Naive thymus-derived CD4-positive, alpha-beta T cell (primary cell): Measurements from ENCODE around the gene BCAP29. TPM values are rescaled to one million over a fixed set of nuclear protein-coding genes. Genes with fewer than 3 reads are reported as not detected.

Source experiments
- ATAC-seq: fragments of 150-1000 bp; cut with Tn5 transposase; 2 replicates; pipeline ENCODE4 v1.10.0; 2021; ENCODE audit warnings: mild to moderate bottlenecking, moderate library complexity
- CTCF ChIA-PET: fragments of 350-600 bp; sonication (Branson Sonifier 250); formaldehyde crosslinking; loops from one replicate; lab custom pipeline; 2021; ENCODE audit warnings: antibody characterized with exemption; lab: Charles Lee
- POLR2A ChIA-PET: fragments of 350-600 bp; sonication (Branson Sonifier 250); formaldehyde crosslinking; loops from one replicate; lab custom pipeline; 2021; ENCODE audit warnings: antibody characterized with exemption, inconsistent platforms; lab: Charles Lee
- DNase-seq, 9 donors: peaks; one replicate each; pipeline versions ENCODE4 v3.0.0 to v3.0.0-alpha.2; 2020 to 2022; ENCODE audit warnings: mixed read lengths in 1 of 9
- H3K27ac ChIP-seq: one replicate; pipeline ENCODE4 v1.7.0; 2013; ENCODE audit warnings: mild to moderate bottlenecking, low read depth, low read length, moderate library complexity
- H3K27me3 ChIP-seq, 2 donors: one replicate each; pipeline ENCODE4 v1.7.0; 2013; ENCODE audit warnings: low read length in 2 of 2, mild to moderate bottlenecking in 2 of 2, moderate library complexity in 2 of 2; ENCODE audit not compliant: control insufficient read depth in 2 of 2, insufficient read depth in 2 of 2
- H3K36me3 ChIP-seq, 3 experiments: 1 replicate in 2 of 3; 2 replicates in 1 of 3; pipeline ENCODE4 v1.7.0; 2013; ENCODE audit warnings: low read length in 3 of 3, mild to moderate bottlenecking in 3 of 3, moderate library complexity in 1 of 3; ENCODE audit not compliant: insufficient read depth in 3 of 3, control insufficient read depth in 2 of 3
- H3K4me1 ChIP-seq, 2 donors: one replicate each; pipeline ENCODE4 v1.7.0; 2013; ENCODE audit warnings: low read length in 2 of 2, mild to moderate bottlenecking in 2 of 2, moderate library complexity in 1 of 2; ENCODE audit not compliant: control insufficient read depth in 2 of 2, insufficient read depth in 2 of 2
- H3K4me3 ChIP-seq: 2 replicates; pipeline ENCODE4 v1.7.0; 2013; ENCODE audit warnings: mild to moderate bottlenecking, low read length
- H3K9me3 ChIP-seq, 3 experiments: 1 replicate in 2 of 3; 2 replicates in 1 of 3; pipeline ENCODE4 v1.7.0; 2013; ENCODE audit warnings: low read length in 3 of 3; ENCODE audit not compliant: control insufficient read depth in 2 of 3
- H3K27ac Mint-ChIP-seq, 9 donors: one replicate each; pipeline ENCODE4 v1.8.0; 2020 to 2022; ENCODE audit warnings: mixed read lengths in 9 of 9, mild to moderate bottlenecking in 8 of 9, moderate library complexity in 5 of 9, inconsistent platforms in 2 of 9
- H3K27me3 Mint-ChIP-seq, 5 donors: one replicate each; pipeline ENCODE4 v1.8.0; 2021 to 2022; ENCODE audit warnings: mixed read lengths in 5 of 5, mild to moderate bottlenecking in 1 of 5
- H3K36me3 Mint-ChIP-seq, 5 donors: one replicate each; pipeline ENCODE4 v1.8.0; 2020 to 2022; ENCODE audit warnings: mixed read lengths in 5 of 5, mild to moderate bottlenecking in 3 of 5, inconsistent platforms in 1 of 5
- H3K4me1 Mint-ChIP-seq, 7 donors: one replicate each; pipeline ENCODE4 v1.8.0; 2020 to 2022; ENCODE audit warnings: mixed read lengths in 7 of 7, mild to moderate bottlenecking in 3 of 7, inconsistent platforms in 1 of 7
- H3K4me3 Mint-ChIP-seq, 10 donors: one replicate each; pipeline ENCODE4 v1.8.0; 2020 to 2022; ENCODE audit warnings: mild to moderate bottlenecking in 10 of 10, mixed read lengths in 10 of 10, moderate library complexity in 6 of 10, inconsistent platforms in 2 of 10
- H3K9me3 Mint-ChIP-seq, 11 donors: one replicate each; pipeline ENCODE4 v1.8.0; 2020 to 2022; ENCODE audit warnings: mixed read lengths in 11 of 11, mild to moderate bottlenecking in 4 of 11, inconsistent platforms in 1 of 11, moderate library complexity in 1 of 11
- intact Hi-C, 2 donors: fragments of 100-400 bp; cut with micrococcal nuclease; formaldehyde crosslinking; loops; one replicate each; pipeline ENCODE4 v1.15.1; 2023
- polyA plus RNA-seq, 2 donors: library from polyadenylated mRNA; unstranded; fragments of 300-500 nt; fragmentation: Illumina TruSeq; gene quantifications; one replicate each; pipeline ENCODE4 v1.2.3, GENCODE V29; 2021
- total RNA-seq, 6 experiments: library from RNA in 5 of 6; stranded (reverse) in 5 of 6; gene quantifications; 1 replicate in 5 of 6; 2 replicates in 1 of 6; pipeline ENCODE4 v1.2.3 and lab custom pipeline; 2021 to 2026

Gene BCAP29
- total and polyA plus RNA-seq, 7 experiments from 2014 or later = 10.5 to 38.7 (median 24.4) TPM

- Mint-ChIP-seq H3K4me1 (peaks cover 41 to 74% (median 63%) of the 10 kb centered on the region in 7 donors), H3K27ac (peak overlapping the region; percentile 87 to 97 (median 93)), H3K36me3 (peaks cover 0 to 9% (median 8%) of the 10 kb centered on the region in 5 donors), H3K9me3 (peaks cover 0 to 1% (median 0%) of the 10 kb centered on the region in 11 donors), H3K4me3 (peak overlapping the region; percentile 76 to 99 (median 91)), H3K27me3 (no peaks in the 10 kb centered on the region)
- peak in 1 of 9 donors; percentile 16 for DNase-seq
- ChIA-PET CTCF (interaction anchor here (0.6 to 1.2 kb wide), 2 partner anchors 180 to 658 kb away, joined by 4 to 5 read pairs; no protein-coding TSS in a partner anchor), POLR2A (interaction anchor here (0.6 to 2.4 kb wide), 11 partner anchors 17 to 395 kb away, joined by 3 to 17 read pairs (median 4); partner anchors contain the start of genes BCAP29, CBLL1, DLD and HBP1)
- Histone ChIP-seq H3K4me3 (peak overlapping the region; percentile 86), H3K36me3 (no peaks in the 10 kb centered on the region), H3K27ac (peak overlapping the region; percentile 98), H3K4me1 (peaks cover 41 to 50% of the 10 kb centered on the region in 2 donors), H3K9me3 (no peaks in the 10 kb centered on the region), H3K27me3 (no peaks in the 10 kb centered on the region)
- peak; percentile 52 for ATAC-seq
- intact Hi-C loops = loop anchor here (1.0 to 5.0 kb wide), 15 partner anchors 17 to 964 kb away; partner anchors contain the start of genes DLD (in 2 of the 2), PNPLA8 (in 2 of the 2), BCAP29 (in 1 of the 2) and CCDC71L (in 1 of the 2)
Observed at GRCh38 chr7:107563081-107563774, 16.8 kb upstream of the BCAP29 start.

GRCh38 chr7:107563775-107564552 lies 16.1 kb upstream of the BCAP29 start, which contains the start of the genes COG5 and DUS4L:
Gene COG5 (minus strand): TSS chr7:107563920. CDS start chr7:107563896, 24 bp downstream.
Gene DUS4L (plus strand): TSS chr7:107563971. CDS start chr7:107567071, 3,100 bp downstream.
- Histone ChIP-seq H3K27me3 (no peaks in the 10 kb centered on the region), H3K4me3 (peak within 1 kb of the TSS; percentile 86), H3K9me3 (no peaks in the 10 kb centered on the region), H3K4me1 (peaks cover 40 to 50% of the 10 kb centered on the region in 2 donors), H3K36me3 (no peaks in the 10 kb centered on the region), H3K27ac (peak within 1 kb of the TSS; percentile 98)
- H3K36me3 Mint-ChIP-seq = peaks cover 0 to 12% (median 8%) of the 10 kb centered on the region in 5 donors
- intact Hi-C loops = loop anchor here (1.0 to 5.0 kb wide), 16 partner anchors 15 to 963 kb away; partner anchors contain the start of genes DLD (in 2 of the 2), PNPLA8 (in 2 of the 2), BCAP29 (in 1 of the 2) and CCDC71L (in 1 of the 2)
- CTCF ChIA-PET = interaction anchor here (1.2 kb wide), 1 partner anchor 179 kb away, joined by 4 read pairs; no protein-coding TSS in a partner anchor
- H3K4me3 Mint-ChIP-seq = peak within 1 kb of the TSS; percentile 76 to 99 (median 91)
- H3K9me3 Mint-ChIP-seq = peaks cover 0 to 1% (median 0%) of the 10 kb centered on the region in 11 donors
- DNase-seq = peak; percentile 78 to 88 (median 84)
- H3K27me3 Mint-ChIP-seq = no peaks in the 10 kb centered on the region
- H3K4me1 Mint-ChIP-seq = peaks cover 40 to 76% (median 62%) of the 10 kb centered on the region in 7 donors
- POLR2A ChIA-PET = interaction anchor here (0.6 to 2.4 kb wide), 13 partner anchors 9 to 416 kb away, joined by 3 to 17 read pairs (median 5); partner anchors contain the start of genes BCAP29, CBLL1, DLD and HBP1
- peak within 1 kb of the TSS; percentile 87 to 97 (median 93) for H3K27ac Mint-ChIP-seq
- ATAC-seq = peak; percentile 91

GRCh38 chr7:107564553-107565298 lies 15.3 kb upstream of the BCAP29 start:
- Histone ChIP-seq H3K4me3 (peak overlapping the region; percentile 86), H3K4me1 (peaks cover 33 to 42% of the 10 kb centered on the region in 2 donors), H3K9me3 (no peaks in the 10 kb centered on the region), H3K27me3 (no peaks in the 10 kb centered on the region), H3K27ac (peak overlapping the region; percentile 98), H3K36me3 (no peaks in the 10 kb centered on the region)
- CTCF ChIA-PET = interaction anchor here (0.9 kb wide), 1 partner anchor 17 kb away, joined by 3 read pairs; no protein-coding TSS in a partner anchor
- no peak for ATAC-seq
- Mint-ChIP-seq H3K27me3 (no peaks in the 10 kb centered on the region), H3K9me3 (peaks cover 0 to 1% (median 0%) of the 10 kb centered on the region in 11 donors), H3K4me3 (peak overlapping the region; percentile 76 to 99 (median 91)), H3K4me1 (peaks cover 33 to 76% (median 54%) of the 10 kb centered on the region in 7 donors), H3K27ac (peak overlapping the region; percentile 87 to 97 (median 93)), H3K36me3 (peaks cover 0 to 17% (median 10%) of the 10 kb centered on the region in 5 donors)
- POLR2A ChIA-PET = interaction anchor here (0.6 to 2.4 kb wide), 9 partner anchors 8 to 417 kb away, joined by 3 to 17 read pairs (median 5); partner anchors contain the start of genes BCAP29, CBLL1 and HBP1
- DNase-seq = no peak
- intact Hi-C loops = loop anchor here (1.0 to 5.0 kb wide), 8 partner anchors 15 to 963 kb away; partner anchors contain the start of genes DLD (in 1 of the 2), PIK3CG (in 1 of the 2), PNPLA8 (in 1 of the 2) and PRKAR2B (in 1 of the 2)

GRCh38 chr7:107570298-107570697 lies 9.7 kb upstream of the BCAP29 start:
- CTCF ChIA-PET = no interaction called here
- Mint-ChIP-seq H3K4me1 (peaks cover 2 to 30% (median 8%) of the 10 kb centered on the region in 7 donors), H3K27me3 (no peaks in the 10 kb centered on the region), H3K4me3 (no peak overlapping the region), H3K27ac (no peak overlapping the region), H3K9me3 (no peaks in the 10 kb centered on the region), H3K36me3 (peaks cover 4 to 34% (median 15%) of the 10 kb centered on the region in 5 donors)
- H3K9me3 ChIP-seq = no peaks in the 10 kb centered on the region
- POLR2A ChIA-PET = no interaction called here
- no peak overlapping the region for H3K4me3 ChIP-seq
- ATAC-seq = no peak
- no peak overlapping the region for H3K27ac ChIP-seq
- no peaks in the 10 kb centered on the region for H3K27me3 ChIP-seq
- peaks cover 0 to 22% (median 0%) of the 10 kb centered on the region in 3 experiments for H3K36me3 ChIP-seq
- DNase-seq = no peak
- intact Hi-C loops = no loop called here
- no peaks in the 10 kb centered on the region for H3K4me1 ChIP-seq

GRCh38 chr7:107573537-107573936 lies 6.5 kb upstream of the BCAP29 start:
- ATAC-seq = no peak
- H3K9me3 Mint-ChIP-seq = no peaks in the 10 kb centered on the region
- Histone ChIP-seq H3K9me3 (no peaks in the 10 kb centered on the region), H3K4me1 (no peaks in the 10 kb centered on the region), H3K27ac (no peak overlapping the region), H3K36me3 (peaks cover 0 to 22% (median 0%) of the 10 kb centered on the region in 3 experiments), H3K27me3 (no peaks in the 10 kb centered on the region), H3K4me3 (no peak overlapping the region)
- H3K27ac Mint-ChIP-seq = no peak overlapping the region
- ChIA-PET POLR2A (interaction anchor here (1.3 kb wide), 2 partner anchors 9 to 11 kb away, joined by 3 to 5 read pairs; no protein-coding TSS in a partner anchor), CTCF (no interaction called here)
- H3K4me3 Mint-ChIP-seq = no peak overlapping the region
- no peak for DNase-seq
- peaks cover 0 to 10% (median 3%) of the 10 kb centered on the region in 7 donors for H3K4me1 Mint-ChIP-seq
- intact Hi-C loops = no loop called here
- no peaks in the 10 kb centered on the region for H3K27me3 Mint-ChIP-seq
- H3K36me3 Mint-ChIP-seq = peaks cover 4 to 29% (median 11%) of the 10 kb centered on the region in 5 donors
